H9 (cell line): ENCODE measurements around the gene RPP25. TPM values are rescaled to one million over a fixed set of nuclear protein-coding genes. Genes with fewer than 3 reads are reported as not detected.

Experiments used
- DNase-seq: peaks from one replicate; pipeline ENCODE4 v3.0.0-alpha.2; 2017
- H2AFZ ChIP-seq: one replicate; pipeline ENCODE4 v1.6.1; 2013; ENCODE audit warnings: mild to moderate bottlenecking, low read length, control low read depth, moderate library complexity
- H2AK5ac ChIP-seq: 2 replicates; pipeline ENCODE4 v1.6.1; 2013; ENCODE audit warnings: low read length, control low read depth, mixed read lengths; ENCODE audit not compliant: insufficient read length
- H2BK120ac ChIP-seq: one replicate; pipeline ENCODE4 v1.6.1; 2013; ENCODE audit warnings: low read depth, mild to moderate bottlenecking, low read length, control low read depth, inconsistent platforms; ENCODE audit not compliant: poor library complexity, severe bottlenecking
- H2BK12ac ChIP-seq: 2 replicates; pipeline ENCODE4 v1.6.1; 2013; ENCODE audit warnings: low read length, control low read depth, mixed read lengths, low read depth; ENCODE audit not compliant: insufficient read length
- H2BK15ac ChIP-seq: 2 replicates; pipeline ENCODE4 v1.6.1; 2013; ENCODE audit warnings: low read depth, low read length, control low read depth
- H2BK20ac ChIP-seq: one replicate; pipeline ENCODE4 v1.6.1; 2013; ENCODE audit warnings: low read depth, mild to moderate bottlenecking, low read length, control low read depth, inconsistent platforms; ENCODE audit not compliant: poor library complexity, severe bottlenecking
- H2BK5ac ChIP-seq: 2 replicates; pipeline ENCODE4 v1.6.1; 2013; ENCODE audit warnings: low read length, control low read depth, mixed read lengths; ENCODE audit not compliant: insufficient read length
- H3K14ac ChIP-seq: 2 replicates; pipeline ENCODE4 v1.6.1; 2013; ENCODE audit warnings: low read length, control low read depth; ENCODE audit not compliant: insufficient read depth
- H3K18ac ChIP-seq: 2 replicates; pipeline ENCODE4 v1.6.1; 2013; ENCODE audit warnings: low read depth, mild to moderate bottlenecking, mixed read lengths, low read length, control low read depth; ENCODE audit not compliant: insufficient read length
- H3K23ac ChIP-seq: 2 replicates; pipeline ENCODE4 v1.6.1; 2013; ENCODE audit warnings: low read length, control low read depth, mixed read lengths, low read depth; ENCODE audit not compliant: insufficient read length
- H3K23me2 ChIP-seq: 2 replicates; pipeline ENCODE4 v1.6.1; 2013; ENCODE audit warnings: low read depth, mild to moderate bottlenecking, mixed read lengths, low read length, control low read depth; ENCODE audit not compliant: insufficient read length, poor library complexity, severe bottlenecking
- H3K27ac ChIP-seq: 2 replicates; pipeline ENCODE4 v1.5.1; 2013; ENCODE audit warnings: low read length, control low read depth, mixed read lengths, low read depth; ENCODE audit not compliant: insufficient read length
- H3K27me3 ChIP-seq: 2 replicates; pipeline ENCODE4 v1.6.1; 2013; ENCODE audit warnings: low read length, control low read depth, inconsistent platforms; ENCODE audit not compliant: insufficient read depth
- H3K4ac ChIP-seq: 2 replicates; pipeline ENCODE4 v1.6.1; 2013; ENCODE audit warnings: low read depth, mild to moderate bottlenecking, control low read depth, inconsistent platforms, low read length, moderate library complexity
- H3K4me1 ChIP-seq: 2 replicates; pipeline ENCODE4 v1.6.1; 2013; ENCODE audit warnings: low read length, control low read depth, inconsistent platforms; ENCODE audit not compliant: insufficient read depth
- H3K4me2 ChIP-seq: 2 replicates; pipeline ENCODE4 v1.6.1; 2013; ENCODE audit warnings: low read length, control low read depth, mixed read lengths; ENCODE audit not compliant: insufficient read length, insufficient read depth
- H3K56ac ChIP-seq: 2 replicates; pipeline ENCODE4 v1.6.1; 2013; ENCODE audit warnings: low read depth, mild to moderate bottlenecking, mixed read lengths, low read length, control low read depth; ENCODE audit not compliant: insufficient read length
- H3K79me1 ChIP-seq: 2 replicates; pipeline ENCODE4 v1.6.1; 2013; ENCODE audit warnings: low read depth, mild to moderate bottlenecking, moderate library complexity, low read length, control low read depth, inconsistent platforms; ENCODE audit not compliant: insufficient read depth, poor library complexity, severe bottlenecking
- H3K79me2 ChIP-seq: 2 replicates; pipeline ENCODE4 v1.6.1; 2013; ENCODE audit warnings: low read length, control low read depth, inconsistent platforms; ENCODE audit not compliant: insufficient read depth
- H3K9ac ChIP-seq: 2 replicates; pipeline ENCODE4 v1.6.1; 2013; ENCODE audit warnings: low read length, control low read depth, mixed read lengths; ENCODE audit not compliant: insufficient read length; ENCODE audit errors: extremely low read depth
- H3K9me3 ChIP-seq: one replicate; pipeline ENCODE4 v1.6.1; 2013; ENCODE audit warnings: low read depth, low read length, inconsistent platforms; ENCODE audit not compliant: control insufficient read depth
- H3T11ph ChIP-seq: one replicate; pipeline ENCODE4 v1.6.1; 2013; ENCODE audit warnings: mild to moderate bottlenecking, low read length, control low read depth, inconsistent platforms
- H4K20me1 ChIP-seq: one replicate; pipeline ENCODE4 v1.6.1; 2013; ENCODE audit not compliant: control insufficient read depth, insufficient read length, insufficient read depth
- H4K5ac ChIP-seq: 2 replicates; pipeline ENCODE4 v1.6.1; 2013; ENCODE audit warnings: low read depth, mild to moderate bottlenecking, mixed read lengths, low read length, control low read depth; ENCODE audit not compliant: insufficient read length
- H4K8ac ChIP-seq: replicated peaks from 2 replicates; pipeline ENCODE4 v1.6.1; 2013; ENCODE audit warnings: low read length, control low read depth, mixed read lengths, low read depth; ENCODE audit not compliant: insufficient read length
- H4K91ac ChIP-seq: 2 replicates; pipeline ENCODE4 v1.6.1; 2013; ENCODE audit warnings: low read depth, mild to moderate bottlenecking, moderate library complexity, mixed read lengths, low read length, control low read depth; ENCODE audit not compliant: insufficient read length
- H3K27ac Mint-ChIP-seq, 3 experiments: 2 replicates in 2 of 3; 3 replicates in 1 of 3; pipeline ENCODE4 v1.8.0; 2020 to 2021; ENCODE audit warnings: mixed read lengths in 3 of 3, mild to moderate bottlenecking in 1 of 3, moderate library complexity in 1 of 3
- H3K27me3 Mint-ChIP-seq: 2 replicates; pipeline ENCODE4 v1.8.0; 2021; ENCODE audit warnings: low read depth, mild to moderate bottlenecking, moderate library complexity, mixed read lengths
- H3K36me3 Mint-ChIP-seq, 3 experiments: 2 replicates in 2 of 3; 3 replicates in 1 of 3; pipeline ENCODE4 v1.8.0; 2020 to 2021; ENCODE audit warnings: low read depth in 3 of 3, mixed read lengths in 3 of 3; ENCODE audit not compliant: insufficient read depth in 1 of 3
- H3K4me1 Mint-ChIP-seq, 2 experiments: 2 replicates each; pipeline ENCODE4 v1.8.0; 2020; ENCODE audit warnings: mixed read lengths in 2 of 2
- H3K4me3 Mint-ChIP-seq, 2 experiments: 2 replicates in 1 of 2; 3 replicates in 1 of 2; pipeline ENCODE4 v1.8.0; 2020 to 2021; ENCODE audit warnings: mild to moderate bottlenecking in 2 of 2, mixed read lengths in 2 of 2, moderate library complexity in 1 of 2
- H3K9me3 Mint-ChIP-seq, 2 experiments: 2 replicates in 1 of 2; 3 replicates in 1 of 2; pipeline ENCODE4 v1.8.0; 2020; ENCODE audit warnings: mild to moderate bottlenecking in 2 of 2, mixed read lengths in 2 of 2, moderate library complexity in 1 of 2
- CTCF ChIP-seq: fragments of 200-600 bp; sonication (generic); conservative IDR thresholded peaks from 3 replicates; pipeline ENCODE4 v1.8.0; 2021; ENCODE audit warnings: antibody characterized with exemption, mild to moderate bottlenecking
- WGBS: extraction: QIAGEN DNeasy Blood & Tissue Kit; methylation state at CpG from one replicate; pipeline ENCODE4 v1.1.7; 2013; ENCODE audit warnings: missing lambda C conversion rate, low lambda C conversion rate, mixed read lengths; ENCODE audit not compliant: insufficient read length; ENCODE audit errors: extremely low coverage; 5-methylcytosine and 5-hydroxymethylcytosine counted together
- total RNA-seq: library from RNA; stranded (reverse); gene quantifications from 2 replicates; pipeline ENCODE4 v1.2.1, GENCODE V29; 2021

The RPP25 gene
- total RNA-seq, 1 experiment from 2014 or later: 12.6 TPM

DNA sequence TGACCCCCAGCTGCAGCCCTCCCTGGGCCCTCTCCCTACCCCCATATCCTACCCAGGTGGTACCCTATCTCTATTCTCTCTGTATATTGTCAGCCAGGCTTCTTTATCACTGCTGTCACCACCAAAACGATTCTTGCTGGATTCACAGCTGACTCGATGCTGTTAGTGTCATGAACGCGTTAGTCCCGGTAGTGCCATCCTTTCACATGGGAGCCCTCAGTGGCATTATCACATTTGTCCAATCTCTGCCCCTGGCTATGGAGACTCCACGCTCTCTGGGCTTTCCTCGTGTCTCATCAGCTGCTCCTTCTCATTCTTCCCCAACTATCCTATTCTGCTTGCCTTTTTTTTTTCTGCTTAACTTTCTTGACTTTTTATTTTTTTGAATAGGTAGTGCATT, 45.8 kb upstream of the RPP25 start:
- Histone ChIP-seq H2BK20ac (no peak overlapping the region), H3K23me2 (no peaks in the 10 kb centered on the region), H4K8ac (no peak overlapping the region), H3K9ac (no peak overlapping the region), H3K27ac (no peak overlapping the region), H3K9me3 (no peaks in the 10 kb centered on the region), H2BK120ac (no peak overlapping the region), H4K5ac (no peak overlapping the region), H3K79me2 (no peaks in the 10 kb centered on the region; the same call in 1 of the 2 replicates), H3K27me3 (no peaks in the 10 kb centered on the region), H3K79me1 (peaks cover 2% of the 10 kb centered on the region), H3K18ac (no peak overlapping the region), H4K20me1 (no peaks in the 10 kb centered on the region), H2AFZ (no peak overlapping the region), H3K4ac (no peak overlapping the region), H3K14ac (no peak overlapping the region), H3K56ac (no peak overlapping the region), H3K23ac (no peak overlapping the region), H4K91ac (no peak overlapping the region), H3K4me1 (no peaks in the 10 kb centered on the region), H2AK5ac (no peak overlapping the region), H3K4me2 (no peak overlapping the region), H2BK5ac (no peak overlapping the region), H2BK15ac (no peak overlapping the region), H2BK12ac (no peak overlapping the region), H3T11ph (no peak overlapping the region)
- Mint-ChIP-seq H3K4me3 (no peak overlapping the region), H3K36me3 (peaks cover 13 to 31% (median 31%) of the 10 kb centered on the region in 3 experiments; a peak in 6 of 7 replicates), H3K4me1 (peaks cover 0 to 3% of the 10 kb centered on the region in 2 experiments; a peak in 2 of 4 replicates), H3K27me3 (no peaks in the 10 kb centered on the region), H3K9me3 (peaks cover under 1 to 3% of the 10 kb centered on the region in 2 experiments; a peak in 2 of 5 replicates), H3K27ac (no peak overlapping the region; a peak in 1 of 7 replicates)
- TF ChIP-seq CTCF: no peak
- no CpG with 5 or more reads among the region's 7 CpGs for WGBS
- no peak for DNase-seq
